HG02970 (cell line): ENCODE measurements around the gene SHC2.
"Not testable (repeated sequence)": the region's sequence is repeated elsewhere in the genome, so short reads cannot be mapped to it uniquely, and the experiment has no call there.

Experiments used
- ATAC-seq: cut with Tn5 transposase; IDR thresholded peaks from one replicate; pipeline ENCODE4 v1.9.1; 2021; ENCODE audit warnings: mild to moderate bottlenecking, moderate library complexity, moderate number of reproducible peaks; ENCODE audit not compliant: unreplicated experiment, low FRiP score

SHC2 gene

DNA sequence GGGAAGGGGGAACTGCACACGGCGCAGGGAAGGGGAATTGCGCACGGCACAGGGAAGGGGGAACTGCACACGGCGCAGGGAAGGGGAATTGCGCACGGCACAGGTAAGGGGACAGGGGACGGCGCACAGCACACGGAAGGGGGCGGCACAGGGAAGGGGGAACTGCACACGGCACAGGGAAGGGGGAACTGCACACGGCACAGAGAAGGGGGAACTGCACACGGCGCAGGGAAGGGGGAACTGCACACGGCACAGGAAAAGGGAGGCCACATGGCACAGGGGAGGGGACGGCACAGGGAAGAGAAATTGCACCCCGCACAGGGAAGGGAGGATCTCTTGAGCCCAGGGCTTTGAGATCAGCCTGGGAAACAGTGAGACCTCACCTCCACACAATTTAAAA, 33.2 kb downstream of the SHC2 start:
- not testable (repeated sequence) for ATAC-seq

DNA sequence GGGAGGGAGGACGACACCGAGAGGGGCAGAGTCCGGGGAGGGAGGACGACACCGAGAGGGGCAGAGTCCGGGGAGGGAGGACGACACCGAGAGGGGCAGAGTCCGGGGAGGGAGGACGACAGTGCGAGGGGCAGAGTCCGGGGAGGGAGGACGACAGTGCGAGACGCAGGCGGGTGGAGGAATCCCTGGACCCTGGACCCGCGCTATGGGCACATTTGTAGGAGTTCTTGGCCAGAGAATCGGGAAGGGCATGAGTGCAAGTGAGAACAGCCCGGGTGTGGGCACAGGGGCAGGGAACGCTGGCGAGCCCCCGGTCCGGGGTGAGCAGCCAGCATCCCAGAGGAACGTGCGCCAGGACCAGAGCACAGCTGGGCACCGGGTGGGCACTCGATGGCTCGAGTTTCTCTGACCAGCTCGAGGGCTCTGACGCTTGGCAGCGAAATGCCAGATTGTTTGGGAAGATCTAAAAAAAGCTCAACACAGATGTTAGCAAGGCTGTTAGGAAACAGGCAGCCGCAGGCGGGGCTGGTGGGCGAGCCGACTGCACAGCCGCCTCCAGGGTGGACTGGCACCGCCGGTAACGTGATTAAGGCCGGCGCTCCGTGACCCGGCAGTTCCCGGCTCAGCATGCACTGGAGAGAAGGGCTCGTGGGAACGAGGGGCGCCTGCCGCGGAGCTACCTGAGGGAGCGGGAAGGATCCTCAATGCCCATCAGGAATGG, 33.9 kb downstream of the SHC2 start:
- ATAC-seq: no peak

DNA sequence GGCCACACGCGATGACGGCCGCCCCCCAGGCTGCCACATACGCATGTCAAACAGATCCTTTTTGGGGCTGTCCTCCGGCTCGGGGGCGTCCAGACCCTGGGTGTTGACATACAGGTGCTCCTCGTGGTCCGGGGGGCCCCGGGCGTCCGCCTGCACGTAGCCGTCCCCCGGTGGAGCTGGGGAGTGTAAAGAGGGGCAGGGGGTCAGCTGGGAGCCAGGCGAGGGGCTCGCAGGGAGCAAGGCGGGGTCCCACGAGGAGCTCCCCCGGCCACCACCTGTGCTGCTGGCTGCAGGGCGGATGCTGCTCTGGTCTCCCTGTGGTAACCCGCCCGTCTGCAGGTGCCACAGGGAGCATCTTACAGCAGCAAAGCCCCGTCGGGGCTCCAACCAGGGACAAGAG, 35.8 kb downstream of the SHC2 start:
- ATAC-seq: no peak

DNA sequence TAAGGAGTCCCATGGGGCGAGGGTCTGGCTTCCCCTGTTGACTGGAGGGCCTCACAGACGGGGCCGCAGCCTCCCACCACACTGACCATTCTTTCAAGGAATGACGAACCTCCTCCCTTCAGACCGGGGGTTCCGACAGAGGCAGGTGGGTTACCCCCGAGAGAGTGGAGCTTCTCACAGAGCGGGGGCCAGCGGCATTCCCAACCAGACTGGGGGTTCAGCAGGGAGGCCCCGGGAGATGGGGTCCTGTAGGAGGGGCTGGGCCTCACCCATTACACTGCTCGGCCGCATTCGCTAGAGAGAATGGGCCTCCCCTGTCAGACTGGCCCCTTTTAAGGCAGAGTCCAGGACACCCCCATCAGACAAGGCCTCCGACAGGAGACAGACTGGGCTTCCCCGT, 36.3 kb downstream of the SHC2 start:
- no peak for ATAC-seq

DNA sequence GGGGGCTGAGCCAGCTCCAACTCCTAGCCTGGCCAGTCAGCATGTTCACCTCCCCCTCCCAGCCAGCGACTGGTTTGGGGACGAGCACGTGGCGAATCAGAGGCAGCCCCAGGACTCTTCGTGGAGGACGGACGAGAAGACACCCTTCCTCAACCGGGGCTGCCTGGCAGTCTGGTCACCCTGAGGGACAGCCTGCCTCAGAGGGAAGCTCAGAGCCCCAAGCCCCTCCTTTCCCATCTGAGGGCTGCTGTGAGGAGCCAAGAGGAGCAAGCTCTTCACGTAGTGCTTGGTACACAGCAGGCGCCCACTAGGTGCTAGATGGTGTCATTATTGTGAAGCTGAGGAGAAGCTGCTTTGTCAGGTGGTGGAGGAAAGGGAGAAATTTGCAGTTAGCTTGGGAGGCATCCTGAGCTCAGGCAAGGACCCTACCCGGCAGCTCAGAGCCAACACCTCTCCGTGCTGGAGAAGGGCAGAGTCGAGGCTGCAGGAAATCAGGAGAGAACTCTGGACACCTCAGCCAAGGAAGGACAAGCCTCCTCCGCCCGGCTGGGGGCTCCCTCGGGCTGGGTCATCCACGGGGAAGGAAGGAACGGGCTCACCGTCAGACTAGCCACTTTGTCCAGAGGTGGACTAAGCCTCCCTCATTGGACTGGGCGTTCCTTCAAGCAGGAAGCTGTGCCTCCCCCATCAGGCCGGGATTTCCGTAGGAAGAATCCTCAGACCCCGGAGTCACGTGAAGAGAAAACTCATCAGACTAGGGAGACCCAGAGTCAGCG, 37.0 kb downstream of the SHC2 start:
- no peak for ATAC-seq

DNA sequence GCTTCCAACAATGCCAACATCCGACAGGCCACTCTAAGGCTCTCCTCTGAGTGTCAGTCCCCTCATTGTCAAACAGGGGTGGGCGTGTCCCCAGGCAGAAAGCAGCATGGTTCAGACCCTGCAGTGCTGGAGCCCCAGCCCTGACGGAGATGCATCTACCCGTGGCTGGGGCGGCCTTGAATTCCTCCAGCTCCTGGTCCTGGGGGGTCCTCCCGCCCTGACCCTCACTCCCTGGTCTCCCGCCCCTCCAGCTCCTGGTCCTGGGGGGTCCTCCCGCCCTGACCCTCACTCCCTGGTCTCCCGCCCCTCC, 38.0 kb downstream of the SHC2 start:
- not testable (repeated sequence) for ATAC-seq

DNA sequence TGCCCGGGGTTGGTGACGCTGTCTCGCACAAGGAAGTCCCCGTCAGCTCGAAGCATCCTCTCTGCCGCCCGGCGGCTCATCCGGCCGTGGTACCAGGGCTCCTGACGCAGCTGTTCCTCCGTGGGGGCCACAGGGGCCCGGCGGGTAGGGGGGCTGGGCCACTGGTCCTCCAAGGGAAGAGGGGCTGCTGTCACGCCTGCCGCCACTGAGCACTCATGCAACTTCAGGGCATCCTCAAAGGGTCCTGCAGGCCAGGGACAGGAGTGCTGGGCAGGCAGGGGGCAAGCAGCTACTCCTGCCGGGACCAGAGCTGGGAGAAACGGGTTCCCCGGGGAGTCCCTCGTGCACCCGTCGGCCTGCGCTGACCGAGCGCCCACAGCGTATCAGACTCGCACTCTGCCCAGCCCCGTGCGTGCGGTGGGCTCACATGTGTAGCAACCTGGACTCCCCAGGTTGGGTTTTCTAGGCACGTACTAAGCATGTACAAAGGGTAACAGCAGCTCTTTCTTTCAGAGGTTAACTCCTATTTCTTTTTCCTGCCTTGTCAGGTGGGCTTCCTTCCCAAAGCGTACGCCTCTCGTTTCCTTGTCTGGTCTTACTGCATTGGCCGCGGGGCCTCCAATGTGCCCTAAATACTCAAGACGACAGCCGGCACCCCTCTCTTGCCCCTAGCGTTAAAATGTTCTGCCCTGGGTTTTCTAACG, 38.5 kb downstream of the SHC2 start:
- no peak for ATAC-seq

DNA sequence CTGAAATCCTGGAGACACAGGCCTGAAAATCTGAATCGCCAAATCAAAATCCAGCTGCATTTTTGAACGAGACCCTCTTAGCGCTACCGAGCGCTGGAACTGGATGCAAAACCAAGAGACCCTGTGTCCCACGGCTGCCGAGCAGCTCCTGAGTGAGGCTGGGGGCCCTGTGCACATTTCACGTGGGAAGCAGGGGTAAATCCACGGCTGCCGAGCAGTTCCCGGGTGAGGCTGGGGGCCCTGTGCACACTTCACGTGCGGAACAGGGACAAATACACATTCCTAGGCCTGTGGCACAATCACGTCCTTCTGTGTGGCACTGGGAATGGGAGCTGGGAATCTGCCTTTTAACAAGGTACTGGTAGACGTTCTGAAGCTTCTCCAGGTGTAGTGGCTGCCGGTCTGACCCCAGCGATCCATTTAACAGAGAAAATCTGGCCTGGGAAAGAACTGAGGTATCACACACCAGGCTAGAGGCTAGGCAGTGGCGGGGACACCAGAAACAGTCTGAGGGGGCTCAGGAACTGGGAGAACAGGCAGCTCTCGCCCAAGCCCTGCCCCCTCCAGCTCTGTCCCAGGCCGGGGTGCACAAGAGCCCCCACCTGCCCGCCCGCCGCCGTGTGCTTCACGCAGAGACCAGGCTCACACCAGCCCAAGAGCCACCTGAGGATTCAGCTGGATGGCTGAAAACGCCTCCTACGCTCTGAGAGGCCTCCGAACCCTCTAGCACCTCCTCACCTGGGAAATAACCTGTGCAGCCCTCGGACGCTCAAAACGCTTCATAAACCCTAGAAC, 40.9 kb downstream of the SHC2 start:
- ATAC-seq: no peak

DNA sequence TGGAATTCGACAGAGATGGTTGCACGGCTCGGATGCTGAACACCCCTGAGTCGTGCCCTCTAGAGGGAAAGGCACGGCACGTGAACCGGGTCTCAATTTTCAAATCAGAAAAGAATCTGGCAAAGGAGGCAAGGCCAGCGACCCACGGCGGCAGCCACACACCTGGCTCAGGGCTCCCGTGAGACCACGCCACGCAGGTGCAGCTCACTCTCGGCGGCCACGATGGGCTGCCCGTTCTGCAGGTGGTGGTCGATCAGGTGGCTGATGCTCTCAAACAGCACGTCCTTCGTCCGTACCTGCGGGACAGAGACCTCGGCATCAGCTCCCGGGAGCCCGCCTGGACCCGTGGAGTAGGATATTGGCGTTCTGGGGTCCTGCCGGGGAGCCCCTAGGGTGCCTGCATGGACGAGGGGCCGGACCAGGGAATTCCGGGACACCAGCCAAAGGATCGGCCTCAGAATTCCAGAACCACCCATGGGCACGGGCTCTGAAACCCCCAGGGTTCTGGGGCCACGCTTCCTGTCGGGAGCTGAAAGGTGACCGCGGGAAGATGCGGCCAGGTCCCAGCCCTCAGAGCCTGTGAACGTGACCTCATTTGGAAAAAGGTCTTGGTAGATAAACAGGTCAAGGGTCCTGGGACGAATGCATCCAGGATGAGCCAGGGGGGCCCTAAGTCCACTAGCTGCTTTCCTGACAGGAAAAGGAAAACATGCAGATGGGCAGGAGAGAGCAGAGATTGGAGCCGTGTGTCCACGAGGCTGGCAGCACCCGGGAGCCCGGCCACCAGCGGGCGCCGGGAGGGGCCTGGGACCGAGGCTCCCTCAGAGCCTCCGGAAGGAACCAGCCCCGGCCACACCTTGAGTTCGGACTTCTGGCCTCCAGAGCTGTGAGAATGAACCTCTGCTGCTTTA, 41.8 kb downstream of the SHC2 start:
- no peak for ATAC-seq

DNA sequence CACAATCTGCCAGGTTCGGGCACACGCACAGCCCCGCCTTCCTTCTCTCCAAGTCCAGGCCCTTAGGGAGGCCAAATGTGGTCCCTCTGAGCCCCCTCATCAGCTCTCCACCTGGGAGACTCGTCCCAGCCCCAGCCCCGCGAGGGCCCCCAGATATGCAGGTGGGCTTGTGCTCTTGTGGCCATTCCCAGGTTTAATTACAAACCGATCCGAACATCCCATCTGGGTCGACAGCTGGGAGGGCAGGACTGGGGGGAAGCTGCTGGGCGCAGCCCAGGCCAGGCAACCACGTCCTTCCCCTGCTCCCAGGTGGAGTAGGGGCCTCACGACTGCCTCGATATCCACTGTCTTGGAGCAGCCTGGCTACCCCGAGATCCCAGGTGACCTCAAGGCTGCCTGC, 44.4 kb downstream of the SHC2 start:
- no peak for ATAC-seq

DNA sequence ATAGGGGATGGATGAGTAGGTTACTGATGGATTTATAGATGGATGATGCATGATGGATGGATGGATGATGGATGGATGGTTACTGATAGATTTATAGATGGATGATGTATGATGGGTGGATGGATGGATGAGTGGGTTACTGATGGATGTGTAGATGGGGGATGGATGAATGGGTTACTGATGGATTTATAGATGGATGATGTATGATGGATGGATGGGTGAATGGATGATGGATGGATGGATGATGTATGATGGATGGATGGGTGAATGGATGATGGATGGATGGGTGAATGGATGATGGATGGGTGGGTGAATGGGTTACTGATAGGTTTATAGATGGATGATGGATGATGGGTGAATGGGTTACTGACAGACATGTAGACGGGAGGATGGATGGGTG, 45.5 kb downstream of the SHC2 start:
- ATAC-seq: no peak

DNA sequence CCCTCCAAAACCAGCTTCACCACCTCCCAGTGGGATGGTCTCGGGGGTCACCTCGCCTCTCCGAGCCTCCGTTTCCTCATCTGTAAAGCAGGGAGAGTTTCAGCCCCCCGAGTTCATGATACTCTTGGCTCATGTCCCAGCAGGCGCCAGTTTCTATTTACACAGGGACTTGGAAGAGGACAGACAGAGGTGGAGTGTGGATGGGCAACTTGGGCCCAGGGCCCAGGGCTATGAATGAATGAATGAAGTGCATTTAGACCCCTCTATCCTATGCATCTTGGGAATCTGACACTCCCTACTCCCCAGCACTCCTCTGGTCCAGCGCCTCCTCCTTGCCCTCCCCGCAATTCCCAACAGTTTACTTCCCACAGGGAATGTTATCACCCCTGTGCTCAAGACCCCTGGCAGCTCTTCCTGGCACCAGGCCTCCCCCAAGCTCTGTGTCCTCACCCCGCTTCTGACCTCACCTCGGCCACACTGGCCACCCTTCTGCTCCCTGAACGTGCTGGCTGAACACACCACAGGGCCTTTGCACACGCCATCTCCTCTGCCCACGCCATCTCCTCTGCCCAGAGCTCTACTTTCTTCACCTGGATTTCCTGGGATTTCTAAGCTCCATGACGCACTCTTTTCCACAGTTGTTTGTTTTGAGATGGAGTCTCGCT, 46.9 kb downstream of the SHC2 start:
- no peak for ATAC-seq

DNA sequence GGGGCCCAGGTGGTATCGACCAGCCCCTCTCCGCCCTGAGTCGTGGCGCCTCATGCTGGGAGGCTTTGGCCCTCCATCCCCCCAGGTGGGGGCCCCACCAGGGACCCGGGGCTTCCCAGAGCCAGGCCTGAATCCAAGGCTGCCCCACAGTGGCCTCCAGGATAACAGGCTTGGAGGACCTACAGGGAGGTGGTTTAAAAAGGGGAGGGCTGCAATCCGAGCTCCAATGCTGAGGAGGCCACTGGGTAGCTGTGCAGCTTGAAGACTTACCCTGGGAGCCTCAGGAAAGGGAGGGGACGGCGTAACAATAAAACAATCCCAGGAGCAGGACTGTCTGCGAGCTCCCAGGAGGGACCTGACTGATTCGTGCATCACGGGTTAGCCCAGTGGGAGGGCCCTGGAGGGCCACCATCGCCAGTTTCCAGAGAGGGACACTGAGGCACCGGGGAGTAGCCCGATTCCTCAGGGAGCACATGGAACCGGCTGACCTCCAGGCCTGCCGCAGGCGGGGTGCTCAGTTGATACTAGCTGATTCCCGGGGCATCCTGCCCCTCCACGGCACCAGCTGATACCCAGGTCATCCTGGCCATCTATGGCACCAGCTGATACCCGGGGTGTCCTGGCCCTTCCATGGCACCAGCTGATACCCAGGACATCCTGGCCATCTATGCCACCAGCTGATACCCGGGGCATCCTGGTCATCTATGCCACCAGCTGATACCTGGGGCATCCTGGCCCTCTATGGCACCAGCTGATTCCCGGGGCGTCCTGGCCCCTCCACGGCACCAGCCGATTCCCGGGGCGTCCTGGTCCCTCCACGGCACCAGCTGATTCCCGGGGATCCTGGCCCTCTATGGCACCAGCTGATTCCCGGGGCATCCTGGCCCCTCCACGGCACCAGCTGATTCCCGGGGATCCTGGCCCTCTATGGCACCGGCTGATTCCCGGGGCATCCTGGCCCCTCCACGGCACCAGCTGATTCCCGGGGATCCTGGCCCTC, 48.2 kb downstream of the SHC2 start:
- ATAC-seq: no peak

DNA sequence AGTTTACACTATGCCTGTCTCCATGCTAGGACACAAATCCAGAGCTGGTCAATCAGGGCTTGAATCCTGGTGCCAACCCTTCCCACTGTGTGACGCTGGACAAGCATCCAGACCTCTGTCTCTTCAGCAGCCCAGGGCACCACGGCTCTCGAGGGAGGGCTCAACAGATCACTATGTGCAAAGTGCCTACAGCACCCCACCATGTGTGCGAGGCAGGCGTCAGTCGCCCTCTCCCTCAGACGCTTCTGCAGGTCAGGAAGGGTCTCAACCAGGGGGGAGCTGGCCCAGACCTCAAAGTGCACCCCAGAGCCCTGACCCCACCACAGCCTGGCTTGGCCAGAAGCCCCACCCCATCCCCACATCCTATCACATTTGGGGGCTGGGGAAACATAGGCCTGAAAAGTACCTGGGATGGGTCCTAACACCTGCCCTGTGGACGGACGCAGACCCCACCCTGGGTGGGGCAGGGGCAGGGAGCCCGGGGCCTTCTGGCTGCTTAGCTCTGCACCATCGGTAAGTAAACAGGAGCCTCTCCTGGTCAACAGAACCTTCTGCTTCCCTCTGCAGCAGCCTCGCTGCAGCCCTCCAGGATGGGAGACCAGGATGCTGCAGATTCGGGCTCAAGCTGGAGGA, 49.0 kb downstream of the SHC2 start:
- ATAC-seq: no peak

DNA sequence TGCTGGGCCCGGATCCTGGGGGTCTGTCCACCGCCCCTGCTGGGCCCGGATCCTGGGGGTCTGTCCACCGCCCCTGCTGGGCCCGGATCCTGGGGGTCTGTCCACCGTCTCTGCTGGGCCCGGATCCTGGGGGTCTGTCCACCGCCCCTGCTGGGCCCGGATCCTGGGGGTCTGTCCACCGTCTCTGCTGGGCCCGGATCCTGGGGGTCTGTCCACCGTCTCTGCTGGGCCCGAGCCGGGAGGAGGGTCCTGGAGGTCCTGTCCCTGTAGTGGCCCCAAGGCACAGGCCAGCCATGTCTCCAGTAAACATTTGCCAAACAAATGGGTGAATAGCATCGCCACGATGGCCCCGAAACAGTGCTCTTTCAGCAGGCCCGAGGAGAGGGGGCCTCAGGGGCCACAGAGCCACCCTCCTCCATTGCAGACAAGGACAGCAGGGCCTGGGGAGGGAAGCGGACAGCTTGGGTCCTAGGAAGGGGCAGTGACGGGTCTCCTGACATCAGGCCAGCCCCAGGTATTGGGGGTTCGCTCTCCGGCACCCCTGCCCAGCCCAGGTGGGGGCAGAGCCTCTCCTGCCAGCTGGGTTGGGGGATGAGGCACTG, 49.6 kb downstream of the SHC2 start:
- not testable (repeated sequence) for ATAC-seq

DNA sequence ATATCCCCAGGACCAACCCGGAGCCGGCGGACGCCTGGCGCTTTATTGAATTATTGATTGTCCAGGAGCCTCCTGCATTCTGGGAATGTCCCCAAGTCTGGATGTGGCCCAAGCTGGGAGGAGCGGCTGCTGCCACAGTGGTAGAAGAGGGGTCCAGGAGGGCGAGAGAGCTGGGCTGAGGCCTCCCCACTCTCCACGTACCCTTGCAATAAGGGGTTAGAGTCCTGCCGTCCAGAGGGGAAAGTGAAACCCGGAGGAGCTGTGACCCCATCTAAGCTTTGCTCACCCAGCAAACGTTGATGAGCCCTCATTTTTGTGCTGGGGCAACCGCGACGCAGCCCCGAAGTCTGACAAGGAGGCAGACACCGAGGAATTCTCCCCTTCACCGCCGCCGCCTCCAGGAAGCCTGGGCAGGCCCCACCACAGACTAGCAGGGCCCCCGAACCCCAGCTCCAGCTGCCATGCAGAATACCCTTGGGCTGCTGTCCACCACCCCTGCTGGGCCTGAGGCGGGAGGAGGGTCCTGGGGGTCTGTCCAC, 50.5 kb downstream of the SHC2 start:
- no peak for ATAC-seq
